GM12878 (cell line): ENCODE measurements around the gene LOXL3. TPM values are rescaled to one million over a fixed set of nuclear protein-coding genes. Genes with fewer than 3 reads are reported as not detected.

Source experiments
- ATAC-seq: fragments of 200-7000 bp; cut with Tn5 transposase; 3 replicates; pipeline ENCODE4 v1.9.1; 2020; ENCODE audit warnings: mild to moderate bottlenecking, moderate library complexity
- BruUV-seq: library from RNA; stranded (reverse); fragments of 400-500 nt; replicated peaks from 2 replicates; lab custom pipeline; 2021; lab: Mats Ljungman, UMichigan
- CTCF ChIA-PET: fragments of 300-600 bp; sonication (Branson Sonifier 250); formaldehyde crosslinking; extraction: SDS; loops from one replicate; lab custom pipeline; 2021; ENCODE audit warnings: inconsistent platforms; lab: Yijun Ruan, JAX
- POLR2A ChIA-PET: fragments of 350-600 bp; formaldehyde crosslinking; extraction: SDS; loops from one replicate; lab custom pipeline; 2021; ENCODE audit warnings: inconsistent platforms; lab: Charles Lee
- RAD21 ChIA-PET: fragments of 300-600 bp; sonication (Branson Sonifier 250); formaldehyde crosslinking; loops from one replicate; lab custom pipeline; 2023; ENCODE audit warnings: antibody characterized with exemption; ENCODE audit not compliant: unreplicated experiment; lab: Charles Lee
- SMC1A ChIA-PET: fragments of 300-600 bp; sonication (Branson Sonifier 250); formaldehyde crosslinking; loops from one replicate; lab custom pipeline; 2023; ENCODE audit not compliant: unreplicated experiment, uncharacterized antibody; lab: Charles Lee
- DNase-seq: peaks from one replicate; pipeline ENCODE4 v3.0.0-alpha.2; 2011; ENCODE audit warnings: low read depth, low spot score
- FAIRE-seq: peaks from 3 replicates; lab custom pipeline; 2011; peaks lifted over from hg19 to GRCh38; lab: Jason Lieb, UNC
- H2AFZ ChIP-seq: 2 replicates; pipeline ENCODE4 v1.6.0; 2011; ENCODE audit warnings: low read depth, low read length, control low read depth; ENCODE audit not compliant: control insufficient read depth
- H3K27ac ChIP-seq: 2 replicates; pipeline ENCODE4 v1.5.1; 2011; ENCODE audit warnings: control low read depth; ENCODE audit not compliant: control insufficient read depth, insufficient read depth
- H3K27me3 ChIP-seq, 2 experiments: replicated peaks in 1 of 2; 2 replicates each; pipeline versions ENCODE4 v1.6.0 to v1.6.1; 2011; ENCODE audit warnings: low read length in 1 of 2; ENCODE audit not compliant: control insufficient read depth in 2 of 2, insufficient read depth in 2 of 2
- H3K36me3 ChIP-seq, 2 experiments: 2 replicates each; pipeline ENCODE4 v1.5.1; 2011; ENCODE audit warnings: low read length in 1 of 2; ENCODE audit not compliant: control insufficient read depth in 2 of 2, insufficient read depth in 2 of 2
- H3K4me1 ChIP-seq: 2 replicates; pipeline ENCODE4 v1.6.1; 2011; ENCODE audit warnings: mild to moderate bottlenecking, low read length, moderate library complexity, mixed read lengths; ENCODE audit not compliant: control insufficient read depth, insufficient read depth
- H3K4me2 ChIP-seq: 2 replicates; pipeline ENCODE4 v1.6.0; 2011; ENCODE audit warnings: control low read depth; ENCODE audit not compliant: control insufficient read depth, insufficient read depth
- H3K4me3 ChIP-seq: fragments of 200-600 bp; sonication (generic); 2 replicates; pipeline ENCODE4 v1.5.1; 2016
- H3K79me2 ChIP-seq: 2 replicates; pipeline ENCODE4 v1.6.0; 2011; ENCODE audit warnings: low read length; ENCODE audit not compliant: control insufficient read depth, insufficient read depth
- H3K9ac ChIP-seq: 2 replicates; pipeline ENCODE4 v1.8.0; 2011; ENCODE audit warnings: low read length, control low read depth, mixed read lengths; ENCODE audit not compliant: control insufficient read depth, insufficient read depth
- H3K9me3 ChIP-seq: replicated peaks from 3 replicates; pipeline ENCODE4 v1.5.1; 2011; ENCODE audit warnings: mild to moderate bottlenecking, low read length; ENCODE audit not compliant: control insufficient read depth, insufficient read depth
- H4K20me1 ChIP-seq: 2 replicates; pipeline ENCODE4 v1.6.0; 2011; ENCODE audit not compliant: control insufficient read depth, insufficient read depth
- CEBPB ChIP-seq, 2 experiments: fragments of 150-350 bp in 1 of 2; IDR thresholded peaks; 2 replicates each; pipeline ENCODE4 v1.6.1; 2012 to 2014; ENCODE audit warnings: low read depth in 2 of 2, low read length in 2 of 2, borderline replicate concordance in 1 of 2, inconsistent platforms in 1 of 2
- CTCF ChIP-seq, 3 experiments: IDR thresholded peaks in 2 of 3; conservative IDR thresholded peaks in 1 of 3; 2 replicates each; pipeline ENCODE4 v1.5.1; 2011; ENCODE audit warnings: low read depth in 3 of 3, low read length in 3 of 3, mild to moderate bottlenecking in 3 of 3, control low read depth in 2 of 3, moderate library complexity in 2 of 3, inconsistent platforms in 1 of 3, mixed read lengths in 1 of 3; ENCODE audit not compliant: control insufficient read depth in 2 of 3, insufficient read depth in 1 of 3; ENCODE audit errors: extremely low read depth in 1 of 3
- ESRRA ChIP-seq: IDR thresholded peaks from 2 replicates; pipeline ENCODE4 v1.6.1; 2012; ENCODE audit warnings: mild to moderate bottlenecking, low read length, improper control_type of control experiment
- FOS ChIP-seq: IDR thresholded peaks from 3 replicates; pipeline ENCODE4 v1.6.1; 2011; ENCODE audit warnings: borderline replicate concordance; ENCODE audit not compliant: insufficient read length; ENCODE audit errors: extremely low read depth
- HCFC1 ChIP-seq: fragments of 150-350 bp; IDR thresholded peaks from 2 replicates; pipeline ENCODE4 v1.6.1; 2014; ENCODE audit warnings: low read length
- IKZF2 ChIP-seq, 2 experiments: fragments of 450-650 bp; IDR thresholded peaks; 2 replicates each; pipeline ENCODE4 v1.6.1; 2017; ENCODE audit warnings: mild to moderate bottlenecking in 2 of 2, moderate library complexity in 2 of 2
- NBN ChIP-seq: fragments of 450-650 bp; IDR thresholded peaks from 2 replicates; pipeline ENCODE4 v1.6.1; 2016
- POLR2AphosphoS5 ChIP-seq: IDR thresholded peaks from 2 replicates; pipeline ENCODE4 v1.6.1; 2011; ENCODE audit warnings: mild to moderate bottlenecking, low read length, inconsistent platforms
- STAT1 ChIP-seq: fragments of 450-650 bp; conservative IDR thresholded peaks from 2 replicates; pipeline ENCODE4 v1.6.1; 2014; ENCODE audit warnings: antibody characterized with exemption, mild to moderate bottlenecking
- ZSCAN29 ChIP-seq: fragments of 450-650 bp; IDR thresholded peaks from 2 replicates; pipeline ENCODE4 v1.6.1; 2017; ENCODE audit warnings: mild to moderate bottlenecking, moderate library complexity
- WGBS: methylation state at CpG from one replicate; pipeline ENCODE4 v1.1.6; 2016; ENCODE audit warnings: low lambda C conversion rate; ENCODE audit not compliant: insufficient replicate concordance, insufficient coverage; ENCODE audit errors: missing lambda C conversion rate; 5-methylcytosine and 5-hydroxymethylcytosine counted together
- in situ Hi-C: fragments of 300-500 bp; cut with MboI; formaldehyde crosslinking; loops from 9 replicates; pipeline ENCODE4 v1.14.3; 2018; ENCODE audit warnings: mixed read lengths
- intact Hi-C: fragments of 100-400 bp; cut with micrococcal nuclease; formaldehyde crosslinking; loops from one replicate; pipeline ENCODE4 v1.14.2; 2022; ENCODE audit not compliant: unreplicated experiment
- polyA plus RNA-seq, 11 experiments: library from polyadenylated mRNA; depleted of rRNA in 4 of 11; unstranded in 6 of 11; stranded (reverse) in 5 of 11; fragments of >200 nt; fragmentation: Nextera tagmentation in 4 of 11; fragmentation: Illumina TruSeq in 1 of 11; extraction: Ambion mirVana in 4 of 11; extraction: Trizol in 1 of 11; gene quantifications; 1 replicate in 1 of 11; 2 replicates in 10 of 11; pipeline versions ENCODE4 v1.2.1 to v1.2.3, GENCODE V29; 2011 to 2016; ENCODE audit warnings: inconsistent platforms in 2 of 11, missing spikeins in 2 of 11, low read depth in 1 of 11
- total RNA-seq, 4 experiments: library from RNA; depleted of rRNA in 3 of 4; stranded (reverse); fragments of >200 nt in 3 of 4; fragmentation: Illumina TruSeq in 1 of 4; extraction: Trizol in 1 of 4; gene quantifications; 2 replicates each; pipeline versions ENCODE4 v1.2.1 to v1.2.3, GENCODE V29; 2013 to 2021
- TF ChIP-seq, protein P1 (sequence below): fragments of 450-650 bp; IDR thresholded peaks from 2 replicates; pipeline ENCODE4 v1.6.1; 2017; ENCODE audit warnings: borderline replicate concordance

LOXL3 gene
- total and polyA plus RNA-seq, 10 of the 15 experiments (the other 5 are each of a cell fraction or from before 2014, with no cell fraction given): 6.2 to 40.9 (median 23.3) TPM

- FAIRE-seq: no peak
- H3K4me3 ChIP-seq: no peak overlapping the region
- H3K4me2 ChIP-seq: no peak overlapping the region
- RAD21 ChIA-PET: interaction anchor here (0.6 to 1.0 kb wide), 2 partner anchors 22 to 100 kb away, joined by 3 read pairs; no protein-coding TSS in a partner anchor
- intact Hi-C loops: no loop called here
- no peak overlapping the region for H3K9ac ChIP-seq
- H4K20me1 ChIP-seq: no peaks in the 10 kb centered on the region
- no peak overlapping the region for H3K27ac ChIP-seq
- POLR2A ChIA-PET: interaction anchor here (0.5 to 1.0 kb wide), 2 partner anchors 22 to 58 kb away, joined by 3 read pairs; no protein-coding TSS in a partner anchor
- 100% methylated on average over 9 of the region's 9 CpGs for WGBS
- CTCF ChIA-PET: interaction anchor here (0.8 to 19.4 kb wide), 4 partner anchors 14 to 99 kb away, joined by 3 to 280 read pairs (median 4); no protein-coding TSS in a partner anchor
- no peak for TF ChIP-seq FOS
- TF ChIP-seq NBN: no peak
- no peaks in the 10 kb centered on the region for H3K27me3 ChIP-seq
- in situ Hi-C loops: loop anchor here (10.0 kb wide), 1 partner anchor 96 kb away; no protein-coding TSS in a partner anchor
- H3K4me1 ChIP-seq: no peaks in the 10 kb centered on the region
- no peaks in the 10 kb centered on the region for H3K9me3 ChIP-seq
- no TSS peak for BruUV-seq
- H3K36me3 ChIP-seq: peaks cover 12 to 13% of the 10 kb centered on the region in 2 experiments
- DNase-seq: no peak
- H2AFZ ChIP-seq: no peak overlapping the region
- no peaks in the 10 kb centered on the region; the same call in none of the 2 replicates for H3K79me2 ChIP-seq
- SMC1A ChIA-PET: interaction anchor here (1.0 to 1.9 kb wide), 3 partner anchors 14 to 98 kb away, joined by 4 to 5 read pairs (median 4); partner anchors contain the start of genes AUP1 and HTRA2
- no peak for ATAC-seq
Measured at GRCh38 chr2:74488643-74489481, 64.9 kb downstream of the LOXL3 start.

DNA sequence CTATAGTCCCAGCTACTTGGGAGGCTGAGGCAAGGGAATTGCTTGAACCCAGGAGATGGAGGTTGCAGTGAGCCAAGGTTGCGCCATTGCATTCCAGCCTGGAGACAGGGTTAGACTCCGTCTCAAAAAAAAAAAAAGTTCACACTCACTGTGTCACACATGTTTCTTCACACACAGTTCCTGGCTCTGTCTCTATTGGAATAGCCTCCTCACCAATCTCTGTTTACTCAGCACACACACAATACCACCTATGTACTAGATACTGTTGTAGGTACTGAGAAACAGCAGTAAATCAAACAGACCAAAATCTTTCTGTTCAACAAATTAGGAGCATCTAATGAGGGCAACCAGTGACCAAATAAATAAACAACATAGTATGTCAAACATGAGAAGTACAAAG, 67.6 kb downstream of the LOXL3 start:
- Histone ChIP-seq H3K27ac (no peak overlapping the region), H3K36me3 (peaks cover 2 to 5% of the 10 kb centered on the region in 2 experiments; a peak in 3 of 4 replicates), H3K79me2 (peaks cover 21% of the 10 kb centered on the region), H2AFZ (no peak overlapping the region), H3K9ac (no peak overlapping the region), H3K27me3 (no peaks in the 10 kb centered on the region; a peak in 1 of 4 replicates), H4K20me1 (no peaks in the 10 kb centered on the region; the same call in 1 of the 2 replicates), H3K4me1 (peaks cover 7% of the 10 kb centered on the region), H3K9me3 (no peaks in the 10 kb centered on the region), H3K4me3 (no peak overlapping the region), H3K4me2 (no peak overlapping the region)
- SMC1A ChIA-PET: interaction anchor here (1.5 kb wide), 1 partner anchor 99 kb away, joined by 5 read pairs; no protein-coding TSS in a partner anchor
- ATAC-seq (no peak), DNase-seq (no peak), FAIRE-seq (no peak)
- WGBS: 90% methylated on average over 2 of the region's 2 CpGs
- POLR2A ChIA-PET: interaction anchor here (0.7 kb wide), 1 partner anchor 103 kb away, joined by 3 read pairs; no protein-coding TSS in a partner anchor
- CTCF ChIA-PET: interaction anchor here (19.4 kb wide), 1 partner anchor 102 kb away, joined by 280 read pairs; no protein-coding TSS in a partner anchor
- in situ Hi-C loops: loop anchor here (10.0 kb wide), 1 partner anchor 99 kb away; no protein-coding TSS in a partner anchor
- RAD21 ChIA-PET: interaction anchor here (0.8 kb wide), 1 partner anchor 99 kb away, joined by 4 read pairs; no protein-coding TSS in a partner anchor
- no TSS peak for BruUV-seq
- intact Hi-C loops: no loop called here
- TF ChIP-seq ZSCAN29 (no peak), IKZF2 (IDR thresholded peaks at IDR 0.05) (no peak), CTCF (IDR thresholded peaks at IDR 0.05 in 2 of 3, conservative IDR thresholded peaks at IDR 0.05 in 1 of 3; ENCODE audit: control insufficient read depth in 2 of 3, extremely low read depth in 1 of 3, insufficient read depth in 1 of 3, low read depth in 3 of 3, low read length in 3 of 3) (no peak), ESRRA (no peak), CEBPB (IDR thresholded peaks at IDR 0.05; ENCODE audit: borderline replicate concordance in 1 of 2, low read depth in 2 of 2, low read length in 2 of 2) (no peak), HCFC1 (no peak), STAT1 (no peak), POLR2AphosphoS5 (no peak), FOS (no peak)
- TF ChIP-seq, protein P1, sequence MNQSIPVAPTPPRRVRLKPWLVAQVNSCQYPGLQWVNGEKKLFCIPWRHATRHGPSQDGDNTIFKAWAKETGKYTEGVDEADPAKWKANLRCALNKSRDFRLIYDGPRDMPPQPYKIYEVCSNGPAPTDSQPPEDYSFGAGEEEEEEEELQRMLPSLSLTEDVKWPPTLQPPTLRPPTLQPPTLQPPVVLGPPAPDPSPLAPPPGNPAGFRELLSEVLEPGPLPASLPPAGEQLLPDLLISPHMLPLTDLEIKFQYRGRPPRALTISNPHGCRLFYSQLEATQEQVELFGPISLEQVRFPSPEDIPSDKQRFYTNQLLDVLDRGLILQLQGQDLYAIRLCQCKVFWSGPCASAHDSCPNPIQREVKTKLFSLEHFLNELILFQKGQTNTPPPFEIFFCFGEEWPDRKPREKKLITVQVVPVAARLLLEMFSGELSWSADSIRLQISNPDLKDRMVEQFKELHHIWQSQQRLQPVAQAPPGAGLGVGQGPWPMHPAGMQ: no peak
